SK-N-SH treated with all-trans-retinoic acid at 6 μM for 48 hours (cell line): ENCODE measurements around the gene CFAP100.

Source experiments
- ATAC-seq: fragments of 200-7000 bp; cut with Tn5 transposase; 3 replicates; pipeline ENCODE4 v1.9.1; 2020; ENCODE audit warnings: mild to moderate bottlenecking, moderate library complexity
- ARNTL ChIP-seq: fragments of 450-650 bp; formaldehyde crosslinking; IDR thresholded peaks from 2 replicates; pipeline ENCODE4 v1.5.0; 2020; ENCODE audit warnings: low read depth, mild to moderate bottlenecking, moderate library complexity, borderline replicate concordance
- BACH2 ChIP-seq: fragments of 250-450 bp; sonication (Bioruptor Pico); IDR thresholded peaks from 2 replicates; pipeline ENCODE4 v1.9.0; 2021; ENCODE audit warnings: mild to moderate bottlenecking, borderline replicate concordance
- CSDC2 ChIP-seq: fragments of 250-450 bp; sonication (Bioruptor Pico); IDR thresholded peaks from 2 replicates; pipeline ENCODE4 v1.5.0; 2020; ENCODE audit warnings: mild to moderate bottlenecking, moderate library complexity
- ESRRG ChIP-seq: fragments of 250-450 bp; sonication (Bioruptor Pico); IDR thresholded peaks from 2 replicates; pipeline ENCODE4 v1.6.1; 2021; ENCODE audit warnings: mild to moderate bottlenecking
- GLIS3 ChIP-seq: fragments of 250-450 bp; sonication (Bioruptor Pico); IDR thresholded peaks from 2 replicates; pipeline ENCODE4 v1.5.0; 2020; ENCODE audit warnings: mild to moderate bottlenecking, moderate library complexity
- OSR1 ChIP-seq: fragments of 250-450 bp; sonication (Bioruptor Pico); IDR thresholded peaks from 2 replicates; pipeline ENCODE4 v1.8.0; 2022; ENCODE audit warnings: moderate library complexity, mild to moderate bottlenecking, inconsistent platforms
- PATZ1 ChIP-seq: fragments of 250-450 bp; sonication (Bioruptor Pico); IDR thresholded peaks from 2 replicates; pipeline ENCODE4 v1.8.0; 2020; ENCODE audit warnings: mild to moderate bottlenecking, moderate library complexity, borderline replicate concordance
- RARB ChIP-seq: fragments of 250-450 bp; sonication (Bioruptor Pico); IDR thresholded peaks from 2 replicates; pipeline ENCODE4 v1.8.0; 2021; ENCODE audit warnings: mild to moderate bottlenecking, moderate library complexity
- SNAI2 ChIP-seq: fragments of 250-450 bp; sonication (Bioruptor Pico); IDR thresholded peaks from 2 replicates; pipeline ENCODE4 v1.5.0; 2020; ENCODE audit warnings: mild to moderate bottlenecking, moderate library complexity
- TCF4 ChIP-seq: fragments of 250-450 bp; sonication (Bioruptor Pico); IDR thresholded peaks from 2 replicates; pipeline ENCODE4 v1.8.0; 2021; ENCODE audit warnings: mild to moderate bottlenecking, moderate library complexity, borderline replicate concordance
- TOX ChIP-seq: fragments of 250-450 bp; sonication (Bioruptor Pico); IDR thresholded peaks from 2 replicates; pipeline ENCODE4 v1.8.0; 2021; ENCODE audit warnings: mild to moderate bottlenecking, moderate library complexity, borderline replicate concordance
- TSHZ2 ChIP-seq: fragments of 250-450 bp; sonication (Bioruptor Pico); IDR thresholded peaks from 2 replicates; pipeline ENCODE4 v1.5.0; 2020; ENCODE audit warnings: mild to moderate bottlenecking, moderate library complexity
- ZC3H10 ChIP-seq: fragments of 250-450 bp; sonication (Bioruptor Pico); IDR thresholded peaks from 2 replicates; pipeline ENCODE4 v1.5.1; 2021; ENCODE audit warnings: mild to moderate bottlenecking, moderate library complexity
- ZFP3 ChIP-seq: fragments of 250-450 bp; sonication (Bioruptor Pico); IDR thresholded peaks from 2 replicates; pipeline ENCODE4 v1.5.0; 2020; ENCODE audit warnings: mild to moderate bottlenecking, moderate library complexity
- ZFP30 ChIP-seq: fragments of 450-650 bp; formaldehyde crosslinking; IDR thresholded peaks from 2 replicates; pipeline ENCODE4 v1.5.0; 2022; ENCODE audit warnings: mild to moderate bottlenecking, moderate library complexity
- ZNF70 ChIP-seq: fragments of 450-650 bp; formaldehyde crosslinking; IDR thresholded peaks from 2 replicates; pipeline ENCODE4 v1.5.0; 2020; ENCODE audit warnings: mild to moderate bottlenecking, moderate library complexity
- ZNF8 ChIP-seq: fragments of 450-650 bp; formaldehyde crosslinking; IDR thresholded peaks from 2 replicates; pipeline ENCODE4 v1.5.0; 2020; ENCODE audit warnings: mild to moderate bottlenecking, moderate library complexity
- TF ChIP-seq, protein P1 (sequence below): fragments of 250-450 bp; sonication (Bioruptor Pico); IDR thresholded peaks from 2 replicates; pipeline ENCODE4 v1.8.0; 2021; ENCODE audit warnings: low read depth, mild to moderate bottlenecking, moderate library complexity, borderline replicate concordance
- TF ChIP-seq, protein P2 (sequence below): fragments of 250-450 bp; sonication (Bioruptor Pico); IDR thresholded peaks from 2 replicates; pipeline ENCODE4 v1.5.1; 2021; ENCODE audit warnings: mild to moderate bottlenecking, moderate library complexity

Gene CFAP100

GRCh38 chr3:126375835-126376331 lies 18.8 kb upstream of the CFAP100 start:
- no peak for TF ChIP-seq PATZ1 (CRISPR knock-in tag)
- TF ChIP-seq CSDC2 (CRISPR knock-in tag) = no peak
- no peak for TF ChIP-seq SNAI2 (CRISPR knock-in tag)
- TF ChIP-seq ZC3H10 = no peak
- TF ChIP-seq, protein P1, sequence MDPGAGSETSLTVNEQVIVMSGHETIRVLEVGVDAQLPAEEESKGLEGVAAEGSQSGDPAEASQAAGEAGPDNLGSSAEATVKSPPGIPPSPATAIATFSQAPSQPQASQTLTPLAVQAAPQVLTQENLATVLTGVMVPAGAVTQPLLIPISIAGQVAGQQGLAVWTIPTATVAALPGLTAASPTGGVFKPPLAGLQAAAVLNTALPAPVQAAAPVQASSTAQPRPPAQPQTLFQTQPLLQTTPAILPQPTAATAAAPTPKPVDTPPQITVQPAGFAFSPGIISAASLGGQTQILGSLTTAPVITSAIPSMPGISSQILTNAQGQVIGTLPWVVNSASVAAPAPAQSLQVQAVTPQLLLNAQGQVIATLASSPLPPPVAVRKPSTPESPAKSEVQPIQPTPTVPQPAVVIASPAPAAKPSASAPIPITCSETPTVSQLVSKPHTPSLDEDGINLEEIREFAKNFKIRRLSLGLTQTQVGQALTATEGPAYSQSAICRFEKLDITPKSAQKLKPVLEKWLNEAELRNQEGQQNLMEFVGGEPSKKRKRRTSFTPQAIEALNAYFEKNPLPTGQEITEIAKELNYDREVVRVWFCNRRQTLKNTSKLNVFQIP (CRISPR knock-in tag) = no peak
- TF ChIP-seq TCF4 (CRISPR knock-in tag) = no peak
- TF ChIP-seq ZNF8 (CRISPR knock-in tag) = no peak
- no peak for TF ChIP-seq ZFP3
- no peak for TF ChIP-seq ZFP30 (CRISPR knock-in tag)
- no peak for TF ChIP-seq TSHZ2 (CRISPR knock-in tag)
- TF ChIP-seq RARB (CRISPR knock-in tag) = no peak
- no peak for TF ChIP-seq ARNTL
- TF ChIP-seq, protein P2, sequence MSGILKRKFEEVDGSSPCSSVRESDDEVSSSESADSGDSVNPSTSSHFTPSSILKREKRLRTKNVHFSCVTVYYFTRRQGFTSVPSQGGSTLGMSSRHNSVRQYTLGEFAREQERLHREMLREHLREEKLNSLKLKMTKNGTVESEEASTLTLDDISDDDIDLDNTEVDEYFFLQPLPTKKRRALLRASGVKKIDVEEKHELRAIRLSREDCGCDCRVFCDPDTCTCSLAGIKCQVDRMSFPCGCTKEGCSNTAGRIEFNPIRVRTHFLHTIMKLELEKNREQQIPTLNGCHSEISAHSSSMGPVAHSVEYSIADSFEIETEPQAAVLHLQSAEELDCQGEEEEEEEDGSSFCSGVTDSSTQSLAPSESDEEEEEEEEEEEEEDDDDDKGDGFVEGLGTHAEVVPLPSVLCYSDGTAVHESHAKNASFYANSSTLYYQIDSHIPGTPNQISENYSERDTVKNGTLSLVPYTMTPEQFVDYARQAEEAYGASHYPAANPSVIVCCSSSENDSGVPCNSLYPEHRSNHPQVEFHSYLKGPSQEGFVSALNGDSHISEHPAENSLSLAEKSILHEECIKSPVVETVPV (CRISPR knock-in tag) = no peak
- TF ChIP-seq ESRRG (CRISPR knock-in tag) = no peak

GRCh38 chr3:126376444-126376843 lies 18.3 kb upstream of the CFAP100 start:
- no peak for TF ChIP-seq PATZ1 (CRISPR knock-in tag)
- no peak for TF ChIP-seq TOX (CRISPR knock-in tag)
- no peak for TF ChIP-seq GLIS3
- TF ChIP-seq, protein P1 (CRISPR knock-in tag) = no peak
- no peak for TF ChIP-seq ZNF70 (CRISPR knock-in tag)
- no peak for TF ChIP-seq BACH2 (CRISPR knock-in tag)
- TF ChIP-seq OSR1 (CRISPR knock-in tag) = no peak
- no peak for TF ChIP-seq TSHZ2 (CRISPR knock-in tag)
- no peak for ATAC-seq

More at GRCh38 chr3:126375835-126376331, 18.8 kb upstream of the CFAP100 start:
- no peak for ATAC-seq
